Measurements from ENCODE around the gene UBR3.

The UBR3 gene

DNA sequence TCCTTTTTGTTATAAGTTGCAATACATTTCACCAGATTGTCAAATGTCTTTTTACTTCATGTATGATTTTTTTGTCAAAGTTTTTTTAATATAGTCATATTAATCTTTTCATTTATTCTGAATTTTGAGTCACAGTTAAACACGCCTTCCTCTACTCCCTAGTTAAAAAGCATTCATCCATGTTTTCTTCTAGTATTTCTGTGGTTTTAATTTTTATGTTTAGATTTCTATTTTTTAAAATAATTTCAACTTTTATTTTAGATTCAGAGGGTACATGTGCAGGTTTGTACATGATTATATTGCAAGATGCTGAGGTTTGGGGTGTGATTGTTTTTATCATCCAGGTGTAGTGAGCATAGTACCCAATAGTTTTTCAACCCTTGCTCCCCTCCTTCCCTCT lies 204.0 kb downstream of the UBR3 start:
- Mint-ChIP-seq H3K4me1 (no peaks in the 10 kb centered on the region), H3K9me3 (peaks cover 5% of the 10 kb centered on the region), H3K36me3 (ENCODE audit: low read depth) (peaks cover 32% of the 10 kb centered on the region), H3K4me3 (no peak overlapping the region), H3K27ac (no peak overlapping the region), H3K27me3 (no peaks in the 10 kb centered on the region)
- ATAC-seq (no peak), DNase-seq (no peak)

DNA sequence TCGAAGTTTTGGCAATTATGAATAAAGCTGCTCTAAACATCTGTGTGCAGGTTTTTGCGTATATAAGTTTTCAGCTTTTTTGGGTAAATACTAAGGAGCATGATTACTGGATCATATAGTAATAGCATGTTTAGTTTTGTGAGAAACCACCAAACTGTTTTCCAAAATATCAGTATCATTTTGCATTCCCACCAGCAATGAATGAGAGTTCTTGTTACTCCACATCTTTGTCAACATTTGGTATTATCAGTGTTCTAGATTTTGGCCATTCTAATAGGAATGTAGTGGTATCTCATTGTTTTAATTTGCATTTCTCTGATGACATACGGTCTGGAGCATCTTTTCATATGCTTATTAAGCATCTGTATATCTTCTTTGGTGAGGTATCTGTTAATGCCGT lies 207.3 kb downstream of the UBR3 start:
- Mint-ChIP-seq H3K9me3 (peaks cover 5% of the 10 kb centered on the region), H3K4me1 (no peaks in the 10 kb centered on the region), H3K27me3 (no peaks in the 10 kb centered on the region), H3K27ac (no peak overlapping the region), H3K36me3 (ENCODE audit: low read depth) (peaks cover 31% of the 10 kb centered on the region), H3K4me3 (no peak overlapping the region)
- DNase-seq (no peak), ATAC-seq (no peak)

GRCh38 chr2:170038734-170039133 lies 211.5 kb downstream of the UBR3 start:
- H3K27me3 Mint-ChIP-seq, result no peaks in the 10 kb centered on the region
- H3K9me3 Mint-ChIP-seq, result no peaks in the 10 kb centered on the region
- no peak overlapping the region for H3K27ac Mint-ChIP-seq
- no peaks in the 10 kb centered on the region for H3K4me1 Mint-ChIP-seq
- H3K4me3 Mint-ChIP-seq, result no peak overlapping the region
- DNase-seq (no peak), ATAC-seq (no peak)
- peaks cover 19% of the 10 kb centered on the region for H3K36me3 Mint-ChIP-seq (ENCODE audit: low read depth)

- Mint-ChIP-seq H3K9me3 (no peaks in the 10 kb centered on the region), H3K4me3 (no peak overlapping the region), H3K36me3 (ENCODE audit: low read depth) (peaks cover 17% of the 10 kb centered on the region), H3K4me1 (no peaks in the 10 kb centered on the region), H3K27me3 (no peaks in the 10 kb centered on the region), H3K27ac (no peak overlapping the region)
- DNase-seq (no peak), ATAC-seq (no peak)
Measured at GRCh38 chr2:170039401-170040172, 212.3 kb downstream of the UBR3 start.

GRCh38 chr2:170044751-170045478 lies 217.7 kb downstream of the UBR3 start:
- no peak for DNase-seq
- H3K27ac Mint-ChIP-seq, result no peak overlapping the region
- no peak overlapping the region for H3K4me3 Mint-ChIP-seq
- H3K9me3 Mint-ChIP-seq, result no peaks in the 10 kb centered on the region
- ATAC-seq, result no peak
- no peaks in the 10 kb centered on the region for H3K4me1 Mint-ChIP-seq
- peaks cover 26% of the 10 kb centered on the region for H3K36me3 Mint-ChIP-seq (ENCODE audit: low read depth)
- H3K27me3 Mint-ChIP-seq, result no peaks in the 10 kb centered on the region

DNA sequence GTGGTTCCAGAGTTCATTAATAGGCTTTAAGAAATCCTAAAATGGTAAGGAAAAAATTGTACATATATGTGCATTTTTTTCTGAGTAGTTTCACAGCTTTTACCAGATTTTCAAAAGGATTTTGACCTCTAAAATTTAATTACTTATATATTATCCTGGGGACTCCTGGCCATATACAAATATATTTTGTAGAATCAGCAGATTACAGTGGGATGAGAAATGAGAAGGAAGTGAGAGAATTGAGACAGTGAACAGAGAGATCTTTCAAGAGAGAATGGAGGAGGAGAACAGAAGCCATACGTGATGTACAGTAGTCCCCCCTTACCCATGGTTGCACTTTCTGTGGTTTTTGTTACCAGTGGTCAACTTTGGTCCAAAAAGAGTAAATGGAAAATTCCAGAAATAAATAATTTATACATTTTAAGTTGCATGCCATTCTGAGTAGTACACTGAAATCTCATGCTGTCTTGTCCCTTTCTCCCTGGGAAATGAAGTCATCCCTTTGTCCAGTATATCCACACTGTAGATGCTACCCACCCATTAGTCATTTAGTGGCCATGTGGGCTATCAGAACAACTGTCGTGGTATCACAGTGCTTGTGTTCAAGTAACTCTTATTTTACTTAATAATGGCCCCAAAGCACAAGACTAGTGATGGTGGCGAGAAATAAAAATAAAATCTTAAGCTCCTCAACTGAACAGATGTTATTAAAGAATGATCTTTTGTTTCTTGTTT lies 220.2 kb downstream of the UBR3 start:
- Mint-ChIP-seq H3K4me1 (no peaks in the 10 kb centered on the region), H3K4me3 (no peak overlapping the region), H3K27ac (no peak overlapping the region), H3K9me3 (no peaks in the 10 kb centered on the region), H3K27me3 (no peaks in the 10 kb centered on the region), H3K36me3 (ENCODE audit: low read depth) (peaks cover 26% of the 10 kb centered on the region)
- ATAC-seq (no peak), DNase-seq (no peak)

DNA sequence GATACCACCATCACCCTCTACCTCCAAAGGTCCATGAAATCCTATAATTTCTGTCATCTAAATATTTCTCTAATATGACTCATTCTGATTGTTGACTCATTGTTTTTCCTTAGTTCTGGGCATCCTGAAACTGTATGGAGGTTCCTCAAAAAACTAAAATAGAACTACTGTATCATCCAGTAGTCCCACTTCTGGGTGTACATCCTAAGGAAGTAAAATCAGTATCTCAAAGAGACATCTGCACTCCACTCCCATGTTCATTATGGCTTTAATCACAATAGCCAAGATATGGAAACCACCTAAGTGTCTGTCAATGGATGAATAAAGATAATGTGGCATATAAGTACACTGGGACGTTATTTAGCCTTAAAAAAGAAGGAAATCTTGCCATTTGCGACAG lies 224.9 kb downstream of the UBR3 start:
- DNase-seq (no peak), ATAC-seq (no peak)
- Mint-ChIP-seq H3K27me3 (no peaks in the 10 kb centered on the region), H3K27ac (no peak overlapping the region), H3K4me1 (no peaks in the 10 kb centered on the region), H3K36me3 (ENCODE audit: low read depth) (peaks cover 34% of the 10 kb centered on the region), H3K9me3 (no peaks in the 10 kb centered on the region), H3K4me3 (no peak overlapping the region)

GRCh38 chr2:170054997-170055396 lies 227.7 kb downstream of the UBR3 start:
- H3K4me3 Mint-ChIP-seq, result no peak overlapping the region
- no peaks in the 10 kb centered on the region for H3K9me3 Mint-ChIP-seq
- H3K36me3 Mint-ChIP-seq (ENCODE audit: low read depth), result peaks cover 31% of the 10 kb centered on the region
- no peaks in the 10 kb centered on the region for H3K27me3 Mint-ChIP-seq
- no peaks in the 10 kb centered on the region for H3K4me1 Mint-ChIP-seq
- no peak overlapping the region for H3K27ac Mint-ChIP-seq
- no peak for ATAC-seq
- DNase-seq, result no peak

DNA sequence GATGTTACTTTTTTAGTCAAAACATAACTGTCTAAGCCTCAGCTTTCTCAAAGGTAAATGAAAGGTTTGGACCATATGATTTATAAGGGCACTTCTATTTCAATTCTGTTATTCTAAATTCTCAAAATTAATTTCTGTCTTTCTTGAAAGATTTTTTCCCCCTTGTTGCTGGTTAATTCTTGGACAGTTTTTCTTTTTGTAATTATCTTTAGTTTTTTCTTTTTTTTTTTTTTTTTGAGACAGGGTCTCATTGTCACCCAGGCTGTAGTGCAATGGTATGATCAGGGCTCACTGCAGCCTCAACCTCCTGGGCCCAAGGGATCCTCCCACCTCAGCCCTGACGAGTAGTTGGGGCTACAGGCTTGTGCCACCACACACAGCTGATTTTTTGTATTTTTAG lies 229.6 kb downstream of the UBR3 start:
- no peaks in the 10 kb centered on the region for H3K9me3 Mint-ChIP-seq
- no peak overlapping the region for H3K27ac Mint-ChIP-seq
- DNase-seq (no peak), ATAC-seq (no peak)
- H3K27me3 Mint-ChIP-seq, result no peaks in the 10 kb centered on the region
- H3K36me3 Mint-ChIP-seq (ENCODE audit: low read depth), result peaks cover 26% of the 10 kb centered on the region
- H3K4me1 Mint-ChIP-seq, result no peaks in the 10 kb centered on the region
- H3K4me3 Mint-ChIP-seq, result no peak overlapping the region

DNA sequence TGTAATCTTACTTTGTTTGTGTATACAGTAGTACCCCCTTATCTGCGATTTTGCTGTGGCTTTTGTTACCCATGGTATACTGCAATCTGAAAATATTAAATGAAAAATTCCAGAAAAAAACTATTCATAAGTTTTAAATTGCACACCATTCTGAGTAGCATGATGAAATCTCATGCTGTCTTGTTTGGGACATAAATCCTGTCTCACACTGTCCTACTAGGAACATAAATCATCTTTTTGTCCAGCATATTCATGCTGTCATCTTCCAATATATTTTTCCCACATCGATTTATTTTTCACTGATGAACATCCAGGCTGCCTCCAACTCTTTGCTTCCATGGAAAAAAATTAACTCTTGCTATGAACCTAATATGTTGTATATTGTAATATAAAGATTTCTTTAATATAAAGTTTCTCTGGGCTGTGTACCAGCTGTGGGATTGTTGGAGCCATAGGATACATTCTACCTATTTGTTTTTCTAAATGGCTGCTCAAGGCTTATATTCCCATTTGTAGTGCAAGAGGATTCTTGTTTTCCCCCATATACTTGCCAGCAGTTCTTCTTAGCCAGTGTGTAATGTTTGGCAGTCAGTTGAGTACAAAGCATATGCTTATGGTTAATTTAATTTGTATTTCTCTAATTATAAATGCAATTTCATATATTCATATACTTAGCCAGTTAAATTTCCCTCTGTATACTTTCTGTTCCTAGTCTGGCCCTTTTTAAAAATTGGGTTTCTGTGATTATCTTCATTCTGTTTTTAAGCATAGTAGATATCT lies 236.4 kb downstream of the UBR3 start:
- Mint-ChIP-seq H3K4me3 (no peak overlapping the region), H3K4me1 (no peaks in the 10 kb centered on the region), H3K36me3 (ENCODE audit: low read depth) (peaks cover 28% of the 10 kb centered on the region), H3K9me3 (peaks cover 5% of the 10 kb centered on the region), H3K27ac (no peak overlapping the region), H3K27me3 (no peaks in the 10 kb centered on the region)
- ATAC-seq (no peak), DNase-seq (no peak)

DNA sequence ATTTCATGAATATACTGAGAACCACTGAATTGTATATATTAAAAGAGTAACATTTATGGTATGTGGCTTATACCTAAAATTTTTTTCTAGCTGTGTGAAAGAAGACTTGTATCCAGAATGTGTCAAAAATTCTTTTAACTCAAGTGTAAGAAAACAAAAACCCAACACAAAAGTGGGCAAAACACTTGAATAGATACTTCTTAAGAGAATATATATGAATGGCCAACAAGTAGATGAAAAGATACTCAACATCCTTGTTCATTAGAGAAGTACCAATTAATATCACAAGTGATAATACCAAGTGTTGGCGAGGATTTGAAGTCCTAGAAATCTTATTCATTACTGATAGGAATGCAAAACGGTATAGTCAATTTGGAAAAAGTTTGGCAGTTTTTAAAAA lies 243.5 kb downstream of the UBR3 start:
- H3K36me3 Mint-ChIP-seq (ENCODE audit: low read depth), result peaks cover 56% of the 10 kb centered on the region

DNA sequence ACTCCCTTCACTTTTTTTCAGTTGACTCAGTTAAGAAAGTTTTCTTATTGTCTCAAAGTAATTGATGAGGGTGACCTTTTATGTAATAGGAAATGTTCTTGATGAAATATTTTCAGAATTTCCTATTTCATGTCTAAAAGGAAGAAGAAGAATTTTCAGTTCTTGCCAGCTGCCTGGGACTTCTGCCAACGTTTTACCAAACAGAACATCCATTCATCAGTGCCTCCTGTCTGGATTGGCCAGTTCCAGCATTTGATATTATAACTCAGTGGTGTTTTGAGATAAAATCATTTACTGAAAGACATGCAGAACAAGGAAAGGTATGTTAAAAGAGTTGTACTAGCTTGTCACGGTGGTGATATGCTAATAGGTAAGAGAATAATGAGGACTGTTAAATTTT lies 246.0 kb downstream of the UBR3 start:
- no peak overlapping the region for H3K4me3 Mint-ChIP-seq
- peaks cover 19% of the 10 kb centered on the region for H3K9me3 Mint-ChIP-seq
- ATAC-seq (no peak), DNase-seq (no peak)
- H3K4me1 Mint-ChIP-seq, result no peaks in the 10 kb centered on the region
- H3K36me3 Mint-ChIP-seq (ENCODE audit: low read depth), result peaks cover 44% of the 10 kb centered on the region
- H3K27me3 Mint-ChIP-seq, result no peaks in the 10 kb centered on the region
- H3K27ac Mint-ChIP-seq, result no peak overlapping the region

More for the DNA sequence above, 243.5 kb downstream of the UBR3 start:
- Mint-ChIP-seq H3K27ac (no peak overlapping the region), H3K4me1 (no peaks in the 10 kb centered on the region), H3K4me3 (no peak overlapping the region), H3K27me3 (no peaks in the 10 kb centered on the region), H3K9me3 (peaks cover 24% of the 10 kb centered on the region)
- ATAC-seq (no peak), DNase-seq (no peak)

DNA sequence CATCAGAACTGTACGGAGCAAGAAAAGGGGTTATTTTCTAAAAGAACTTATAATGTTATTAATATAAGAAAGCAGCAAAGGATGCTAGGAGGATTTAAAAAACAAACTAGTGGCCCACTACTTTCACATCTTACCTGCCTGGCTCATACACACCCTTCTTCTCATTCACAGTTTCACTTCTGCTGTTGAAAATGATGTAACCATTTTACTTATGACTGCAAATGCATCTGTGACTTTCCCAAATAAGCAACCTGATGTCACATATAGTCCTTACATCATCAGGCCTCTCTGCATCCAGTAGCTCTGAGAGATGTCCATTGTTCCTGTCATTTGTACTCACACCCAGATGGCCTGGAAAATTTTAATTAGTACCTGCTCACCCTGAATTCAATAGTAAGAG lies 248.9 kb downstream of the UBR3 start:
- Mint-ChIP-seq H3K9me3 (peaks cover 6% of the 10 kb centered on the region), H3K4me1 (no peaks in the 10 kb centered on the region), H3K27ac (no peak overlapping the region), H3K36me3 (ENCODE audit: low read depth) (peaks cover 22% of the 10 kb centered on the region), H3K27me3 (no peaks in the 10 kb centered on the region), H3K4me3 (no peak overlapping the region)
- no peak for ATAC-seq
- no peak for DNase-seq

DNA sequence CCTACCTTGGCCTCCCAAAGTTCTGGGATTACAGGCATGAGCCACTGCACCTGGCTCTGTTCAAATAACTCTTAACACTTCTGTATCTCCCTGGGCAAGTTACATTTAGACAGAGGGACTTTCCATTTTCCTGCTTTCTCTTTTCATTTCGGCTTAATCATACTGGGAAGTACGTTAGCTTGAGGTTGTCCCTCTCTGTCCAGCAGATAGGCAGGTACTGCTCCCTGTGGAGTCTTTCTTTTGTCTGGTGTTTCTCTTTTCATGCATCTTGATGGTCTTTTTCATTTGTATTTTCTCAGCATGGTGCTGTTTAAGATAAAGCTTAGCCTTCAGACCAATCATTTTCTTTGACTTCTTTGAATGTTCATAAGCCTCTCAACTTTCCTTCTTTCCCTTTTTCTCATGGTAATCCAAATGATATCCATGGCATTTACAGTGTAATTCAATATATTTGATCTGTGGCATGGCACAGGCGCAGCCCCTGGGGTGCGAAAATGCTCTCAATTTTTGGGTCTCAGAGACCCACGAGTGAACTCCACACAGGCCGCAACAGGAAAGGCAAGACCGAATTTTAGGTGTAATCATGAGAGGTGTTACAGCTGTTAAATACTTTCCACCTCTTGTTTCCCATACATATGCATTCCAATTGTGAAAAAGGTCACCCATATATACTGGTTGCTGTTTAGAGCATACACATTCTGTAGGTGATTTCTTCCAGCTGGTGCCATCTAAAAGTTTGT lies 250.7 kb downstream of the UBR3 start:
- Mint-ChIP-seq H3K4me3 (no peak overlapping the region), H3K4me1 (no peaks in the 10 kb centered on the region), H3K36me3 (ENCODE audit: low read depth) (peaks cover 18% of the 10 kb centered on the region), H3K27ac (no peak overlapping the region), H3K9me3 (no peaks in the 10 kb centered on the region), H3K27me3 (no peaks in the 10 kb centered on the region)
- ATAC-seq (no peak), DNase-seq (no peak)

Data from activated naive CD8-positive, alpha-beta T cell treated with anti-CD3 and anti-CD28 coated beads, Interleukin-2, amount 50 U/mL, for 24 hours (primary cell).